Left kidney (tissue), 2 donors: ENCODE results near the gene ANKRD24. TPM values are rescaled to one million over a fixed set of nuclear protein-coding genes. Genes with fewer than 3 reads are reported as not detected.
"Not testable (repeated sequence)": the region's sequence is repeated elsewhere in the genome, so short reads cannot be mapped to it uniquely, and the experiment has no call there.

Source experiments
- DNase-seq: peaks from one replicate; pipeline ENCODE4 v3.0.0-alpha.2; 2013
- polyA plus RNA-seq: library from polyadenylated mRNA; unstranded; fragments of 120-200 nt; gene quantifications from one replicate; pipeline ENCODE4 v1.2.1, GENCODE V29; 2013; ENCODE audit not compliant: insufficient read length

ANKRD24 gene
- polyA plus RNA-seq, 1 donor, result 1.4 TPM

- DNase-seq, result no peak
Observed at GRCh38 chr19:4197625-4198466, 15.4 kb downstream of the ANKRD24 start.

- no peak for DNase-seq
Observed at GRCh38 chr19:4198467-4199126, 16.1 kb downstream of the ANKRD24 start.

- DNase-seq, result no peak
Observed at GRCh38 chr19:4199699-4200293, 17.3 kb downstream of the ANKRD24 start.

GRCh38 chr19:4200940-4201542, 18.6 kb downstream of the ANKRD24 start:
- DNase-seq, result no peak

GRCh38 chr19:4201798-4202197, 19.3 kb downstream of the ANKRD24 start:
- no peak for DNase-seq

- no peak for DNase-seq
Observed at GRCh38 chr19:4206818-4207484, 24.5 kb downstream of the ANKRD24 start.

GRCh38 chr19:4208385-4209094, 26.1 kb downstream of the ANKRD24 start:
- DNase-seq, result no peak

- DNase-seq, result no peak
Observed at GRCh38 chr19:4210166-4210731, 27.8 kb downstream of the ANKRD24 start.

- DNase-seq, result no peak
Observed at GRCh38 chr19:4213116-4213515, 30.6 kb downstream of the ANKRD24 start.

- DNase-seq, result no peak
Observed at GRCh38 chr19:4215807-4216206, 33.3 kb downstream of the ANKRD24 start.

- no peak for DNase-seq
Observed at GRCh38 chr19:4216846-4217245, 34.4 kb downstream of the ANKRD24 start.

GRCh38 chr19:4217429-4218264, 35.2 kb downstream of the ANKRD24 start:
- no peak for DNase-seq

GRCh38 chr19:4218523-4218922, 36.0 kb downstream of the ANKRD24 start:
- DNase-seq, result not testable (repeated sequence)

GRCh38 chr19:4220188-4220587, 37.7 kb downstream of the ANKRD24 start:
- DNase-seq, result no peak

- DNase-seq, result no peak
Observed at GRCh38 chr19:4224470-4224869, 42.0 kb downstream of the ANKRD24 start.

- DNase-seq, result no peak
Observed at GRCh38 chr19:4225885-4226284, 43.4 kb downstream of the ANKRD24 start.

GRCh38 chr19:4227771-4228170, 45.3 kb downstream of the ANKRD24 start:
- no peak for DNase-seq

GRCh38 chr19:4228765-4229178, 46.3 kb downstream of the ANKRD24 start:
- DNase-seq, result no peak

- DNase-seq, result no peak
Observed at GRCh38 chr19:4229179-4229931, 46.9 kb downstream of the ANKRD24 start, which contains the start of gene EBI3. Gene EBI3 (plus strand): TSS chr19:4229523. CDS start chr19:4229551, 28 bp downstream.
